Cortex of kidney (tissue), 1 donor: ENCODE measurements around the gene ODAD4.
"Not testable (repeated sequence)": the region's sequence is repeated elsewhere in the genome, so short reads cannot be mapped to it uniquely, and the experiment has no call there.

Experiments
- DNase-seq: peaks from one replicate; lab custom pipeline; 2025; lab: John Stamatoyannopoulos, UW

Gene ODAD4

GRCh38 chr17:42002175-42002791 lies 71.9 kb downstream of the ODAD4 start:
- DNase-seq = no peak

GRCh38 chr17:42002792-42003301 lies 72.4 kb downstream of the ODAD4 start:
- DNase-seq = no peak

- no peak for DNase-seq
These were observed 74.7 kb downstream of the ODAD4 start for GRCh38 chr17:42005166-42005565.

- DNase-seq = no peak
These were observed 78.8 kb downstream of the ODAD4 start for GRCh38 chr17:42009170-42009569.

GRCh38 chr17:42010266-42010680 lies 79.9 kb downstream of the ODAD4 start:
- DNase-seq = not testable (repeated sequence)

GRCh38 chr17:42010898-42011516 lies 80.6 kb downstream of the ODAD4 start:
- DNase-seq = no peak

GRCh38 chr17:42012363-42012762 lies 81.9 kb downstream of the ODAD4 start:
- DNase-seq = not testable (repeated sequence)

GRCh38 chr17:42013740-42014139 lies 83.3 kb downstream of the ODAD4 start:
- DNase-seq = not testable (repeated sequence)
